SW 1271 (cell line): Measurements from ENCODE around the gene TPK1.

Experiments used
- DNase-seq, 2 experiments: peaks; one replicate each; lab custom pipeline; 2025; lab: John Stamatoyannopoulos, UW

TPK1 gene

GRCh38 chr7:144407266-144407931 lies 428.5 kb downstream of the TPK1 start:
- no peak for DNase-seq

GRCh38 chr7:144404946-144405345 lies 430.9 kb downstream of the TPK1 start:
- DNase-seq = no peak

- no peak for DNase-seq
Observed at GRCh38 chr7:144403649-144404061, 432.2 kb downstream of the TPK1 start, which contains the start of gene NOBOX. Gene NOBOX (minus strand): TSS chr7:144403693.

- DNase-seq = no peak
Observed at GRCh38 chr7:144403102-144403501, 432.8 kb downstream of the TPK1 start.
